GM18858 (cell line): ENCODE data around the gene STX1B.

ENCODE experiments used
- ATAC-seq: cut with Tn5 transposase; IDR thresholded peaks from one replicate; pipeline ENCODE4 v1.9.1; 2021; ENCODE audit not compliant: unreplicated experiment

STX1B gene

DNA sequence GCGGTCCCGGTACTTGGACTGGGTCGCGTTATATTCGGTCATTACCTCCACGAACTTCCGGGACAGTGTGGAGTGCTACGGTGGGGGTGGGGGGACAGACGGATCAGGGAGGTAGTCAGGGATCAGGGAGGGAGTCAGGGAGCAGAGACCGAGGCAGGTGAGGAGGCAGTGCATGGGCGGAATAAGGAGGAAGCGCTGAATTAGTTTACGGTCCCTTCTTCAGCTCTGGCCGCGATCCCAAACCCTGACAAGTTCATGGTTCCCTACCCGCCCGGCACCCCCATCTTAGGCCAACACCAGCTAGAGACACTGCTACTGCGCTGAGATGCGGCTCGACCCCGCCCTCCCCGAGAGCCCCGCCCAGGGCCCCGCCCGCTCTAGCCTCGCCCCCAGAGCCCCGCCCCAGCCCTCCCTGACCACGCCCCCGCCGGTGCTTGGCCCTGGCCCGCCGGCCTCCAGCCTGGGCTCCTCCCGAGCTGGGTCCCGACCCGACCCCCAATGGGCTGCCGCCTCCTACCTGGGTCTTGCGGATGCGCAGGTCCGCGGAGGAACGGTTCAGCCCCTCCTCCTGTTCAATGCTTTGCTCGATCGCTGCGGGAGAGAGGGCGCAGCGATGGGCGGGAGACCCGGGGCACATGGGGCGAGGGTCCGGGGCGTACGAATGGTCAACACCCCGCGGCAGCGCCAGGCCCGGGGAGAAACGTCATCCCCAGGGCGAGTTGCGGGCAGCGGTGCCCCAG is 13.3 kb downstream of the STX1B start:
- no peak for ATAC-seq

DNA sequence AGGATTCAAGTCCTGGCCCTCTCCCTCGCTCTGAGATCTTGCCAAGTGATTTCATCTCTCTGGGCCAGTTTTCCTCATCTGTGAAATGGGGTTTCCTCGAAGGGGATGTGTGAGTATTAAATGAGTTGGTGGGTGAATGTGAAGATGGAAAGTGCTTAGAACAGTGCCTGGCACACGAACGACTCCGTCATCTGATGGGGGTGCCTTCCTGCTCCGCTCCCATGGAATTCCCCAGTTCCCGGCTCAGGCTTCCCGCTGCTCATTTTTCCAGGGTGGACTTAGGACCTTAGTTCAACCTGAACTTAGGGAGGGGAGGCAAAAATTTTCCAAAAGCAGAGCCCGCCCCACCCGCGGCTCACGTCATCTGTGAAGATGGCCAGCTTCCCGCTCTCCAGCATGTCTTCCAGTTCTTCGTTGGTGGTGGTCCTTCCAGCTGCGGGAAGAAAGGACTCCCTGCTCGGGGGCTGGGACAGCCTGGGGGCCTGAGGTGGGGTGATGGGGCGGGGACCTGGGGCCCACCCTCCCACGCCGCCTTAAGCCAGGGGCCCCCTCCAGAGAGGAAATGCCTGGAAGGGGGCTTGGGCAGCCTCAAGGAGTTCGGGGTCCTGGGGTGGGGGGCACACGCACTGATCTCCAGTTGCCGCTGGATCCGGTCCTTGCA is 14.0 kb downstream of the STX1B start:
- ATAC-seq = no peak

DNA sequence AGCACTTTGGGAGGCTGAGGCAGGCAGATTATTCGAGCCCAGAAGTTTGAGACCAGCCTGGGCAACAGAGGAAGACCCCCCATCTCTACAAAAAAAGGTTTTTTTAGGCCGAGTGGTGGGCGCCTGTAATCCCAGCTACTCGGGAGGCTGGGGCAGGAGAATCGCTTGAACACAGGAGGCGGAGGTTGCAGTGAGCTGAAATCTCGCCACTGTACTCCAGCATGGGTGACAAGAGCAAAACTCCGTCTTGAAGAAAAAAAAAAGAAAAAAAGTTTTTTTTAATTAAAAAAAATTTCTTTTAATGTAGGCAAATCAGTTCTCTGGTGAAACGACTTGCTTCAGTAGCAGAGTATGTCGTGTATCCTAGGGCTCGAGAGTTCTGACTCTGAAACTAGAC is 14.5 kb downstream of the STX1B start:
- no peak for ATAC-seq

DNA sequence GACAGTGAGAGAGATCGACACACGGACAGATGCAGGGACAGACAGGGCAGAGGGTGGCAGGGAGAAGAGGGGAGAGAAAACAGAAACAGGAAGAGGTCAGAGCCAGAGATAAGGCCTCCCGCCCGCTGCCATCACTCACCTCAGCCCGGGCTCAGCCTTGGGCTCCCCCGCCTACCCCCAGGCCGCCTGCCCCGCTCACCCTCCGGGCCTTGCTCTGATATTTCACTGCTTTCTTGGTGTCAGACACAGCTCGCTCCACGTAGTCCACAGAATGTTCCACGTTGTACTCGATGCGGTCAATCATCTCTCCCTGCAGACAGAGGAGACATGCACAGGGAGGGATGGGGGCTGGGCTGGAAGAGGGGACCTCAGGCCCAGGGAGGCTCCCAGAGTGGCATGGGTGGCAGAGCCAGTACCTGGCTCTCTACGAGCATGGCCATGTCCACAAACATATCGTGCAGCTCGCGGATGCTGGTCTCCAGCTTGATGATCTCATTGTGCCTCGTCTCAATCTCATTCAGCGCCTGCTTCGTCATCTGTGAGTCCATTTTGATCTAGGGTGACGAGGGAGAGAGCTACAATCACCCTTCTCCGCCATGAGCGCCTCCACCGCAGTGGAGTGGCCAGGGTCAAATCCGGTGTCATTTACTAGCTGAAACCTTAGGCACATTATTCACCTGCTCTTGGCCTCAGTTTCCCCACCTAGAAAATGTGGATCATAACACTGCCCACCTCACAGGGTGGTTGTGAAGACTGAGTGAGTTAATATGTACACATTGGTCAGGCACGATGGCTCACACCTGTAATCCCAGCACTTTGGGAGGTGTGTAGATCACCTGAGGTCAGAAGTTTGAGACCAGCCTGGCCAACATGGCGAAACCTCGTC is 17.3 kb downstream of the STX1B start:
- no peak for ATAC-seq

DNA sequence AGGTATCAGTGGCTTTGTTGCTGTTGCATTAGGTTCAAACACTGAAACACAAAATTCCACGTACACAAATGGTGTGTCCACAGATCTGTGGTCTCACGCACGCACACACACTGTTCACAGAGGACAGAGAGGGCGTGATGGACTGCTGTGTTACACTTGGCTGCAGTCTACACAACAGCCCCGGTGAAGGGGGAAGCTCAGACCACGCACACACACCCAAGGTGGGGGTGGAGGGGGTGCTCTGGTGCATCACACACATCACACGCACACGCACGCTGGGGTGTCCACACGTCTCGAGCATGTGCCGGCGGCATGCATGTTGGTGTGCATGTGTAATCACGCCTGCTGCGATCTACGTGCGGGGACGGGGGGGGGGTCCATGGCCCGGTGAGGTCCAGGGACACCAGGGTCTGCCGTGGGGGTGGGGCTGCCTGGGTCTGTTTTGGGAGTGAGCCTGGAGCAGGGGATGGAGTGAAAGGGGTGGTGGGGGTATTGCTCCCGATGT is 18.1 kb downstream of the STX1B start:
- ATAC-seq = no peak

DNA sequence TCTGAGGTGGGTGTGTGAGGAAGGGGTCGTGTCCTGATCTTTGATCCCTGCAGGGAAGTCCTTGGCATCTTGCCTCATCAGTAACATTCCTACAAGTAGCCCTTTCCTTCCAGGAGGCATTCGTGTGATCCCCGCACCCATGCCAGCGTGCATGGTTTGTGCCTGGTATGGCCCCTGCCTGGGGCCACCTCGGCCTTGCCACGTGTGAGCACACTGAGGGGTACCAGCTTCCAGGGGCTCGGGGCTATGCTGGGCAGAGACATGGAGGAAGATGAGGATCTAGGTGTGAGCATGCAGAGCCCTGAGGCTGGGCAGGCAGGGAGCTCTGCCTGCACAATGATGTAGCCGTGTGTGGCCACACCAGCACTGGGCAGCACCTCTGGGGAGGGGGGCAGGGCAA is 19.4 kb downstream of the STX1B start:
- no peak for ATAC-seq

DNA sequence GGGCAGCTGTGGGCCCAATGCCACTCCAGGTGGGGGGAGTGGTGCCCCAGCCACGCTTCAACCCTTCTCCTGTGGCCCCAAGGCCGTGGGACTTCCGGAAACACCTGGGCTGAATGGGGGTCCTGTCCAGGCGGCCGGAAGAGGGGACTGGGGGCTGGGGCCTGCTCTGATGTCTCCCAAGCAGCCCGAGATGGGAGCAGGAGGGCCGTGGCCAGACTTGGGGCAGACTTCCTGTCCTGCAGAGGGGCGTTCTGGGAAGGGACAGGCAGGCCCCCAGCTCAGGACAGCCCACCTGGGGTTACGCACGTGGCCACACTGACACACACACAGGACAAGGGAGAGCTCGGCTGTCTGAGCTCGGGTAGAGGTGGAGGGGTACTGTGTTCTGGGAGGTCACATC is 20.3 kb downstream of the STX1B start:
- no peak for ATAC-seq

DNA sequence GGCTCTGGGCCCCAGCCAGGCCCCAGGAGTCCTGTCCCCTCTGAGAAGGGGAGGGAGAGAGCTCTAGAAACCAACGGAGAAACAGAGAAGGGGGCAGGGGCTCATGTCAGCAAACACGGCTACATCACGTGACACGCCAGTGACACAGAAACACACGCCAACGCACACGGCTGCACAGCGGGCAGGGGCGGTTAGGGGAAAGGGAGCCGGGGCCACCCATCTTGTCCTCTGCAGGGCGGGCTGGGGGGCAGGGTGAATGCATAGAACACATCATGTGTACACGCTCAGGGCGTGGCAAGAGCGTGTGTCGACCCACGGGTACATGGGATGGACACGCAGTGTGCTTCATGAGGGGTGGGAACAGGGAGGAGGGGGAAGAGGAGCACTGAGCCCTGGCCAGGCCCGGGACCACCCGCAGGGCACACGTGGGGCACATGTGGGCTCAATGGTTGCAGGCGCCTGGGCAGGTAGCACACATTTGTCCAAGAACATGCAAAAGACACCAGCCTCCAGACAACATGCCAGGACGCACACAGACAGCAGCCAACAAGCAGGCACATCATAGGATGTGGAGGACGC is 20.9 kb downstream of the STX1B start:
- ATAC-seq = no peak

DNA sequence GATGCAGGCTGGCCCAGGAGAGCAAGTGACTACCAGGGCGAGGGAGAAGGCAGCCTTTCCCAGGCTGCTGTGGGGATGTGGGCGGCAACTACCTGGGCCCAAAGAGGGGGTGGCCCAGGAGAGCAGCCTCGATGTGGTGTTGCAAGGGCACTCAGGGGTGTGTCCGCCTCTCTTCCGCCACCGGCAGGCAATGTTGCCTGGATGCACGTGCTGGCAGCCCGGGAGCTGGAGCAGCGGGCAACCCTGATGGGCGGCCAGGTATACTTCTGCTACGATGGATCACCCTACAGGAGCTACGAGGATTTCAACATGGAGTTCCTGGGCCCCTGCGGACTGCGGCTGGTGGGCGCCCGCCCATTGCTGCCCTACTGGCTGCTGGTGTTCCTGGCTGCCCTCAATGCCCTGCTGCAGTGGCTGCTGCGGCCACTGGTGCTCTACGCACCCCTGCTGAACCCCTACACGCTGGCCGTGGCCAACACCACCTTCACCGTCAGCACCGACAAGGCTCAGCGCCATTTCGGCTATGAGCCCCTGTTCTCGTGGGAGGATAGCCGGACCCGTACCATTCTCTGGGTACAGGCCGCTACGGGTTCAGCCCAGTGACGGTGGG is 22.8 kb downstream of the STX1B start:
- no peak for ATAC-seq

DNA sequence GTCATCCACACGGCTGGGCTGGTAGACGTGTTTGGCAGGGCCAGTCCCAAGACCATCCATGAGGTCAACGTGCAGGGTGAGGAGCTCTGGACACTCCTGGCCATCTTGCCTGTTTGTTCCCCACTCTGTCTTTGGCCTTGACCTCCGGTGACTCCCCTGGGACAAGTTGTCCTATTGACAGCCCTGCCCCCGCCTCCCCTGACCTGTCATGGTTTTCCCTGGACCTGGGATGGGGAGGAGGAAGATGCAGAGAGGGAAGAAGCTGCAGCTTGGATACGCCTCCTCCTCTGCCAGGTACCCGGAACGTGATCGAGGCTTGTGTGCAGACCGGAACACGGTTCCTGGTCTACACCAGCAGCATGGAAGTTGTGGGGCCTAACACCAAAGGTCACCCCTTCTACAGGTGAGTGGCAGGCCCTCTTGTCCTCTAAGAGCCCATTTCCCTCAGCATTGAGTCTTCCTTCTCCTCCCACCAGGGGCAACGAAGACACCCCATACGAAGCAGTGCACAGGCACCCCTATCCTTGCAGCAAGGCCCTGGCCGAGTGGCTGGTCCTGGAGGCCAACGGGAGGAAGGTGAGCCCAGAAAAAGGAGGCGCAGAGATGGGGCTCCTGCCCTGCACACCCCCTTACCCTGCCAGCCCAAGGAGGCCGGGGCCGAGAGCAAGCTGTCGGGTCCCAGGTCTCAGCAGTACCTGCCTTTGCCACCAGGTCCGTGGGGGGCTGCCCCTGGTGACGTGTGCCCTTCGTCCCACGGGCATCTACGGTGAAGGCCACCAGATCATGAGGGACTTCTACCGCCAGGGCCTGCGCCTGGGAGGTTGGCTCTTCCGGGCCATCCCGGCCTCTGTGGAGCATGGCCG is 24.1 kb downstream of the STX1B start:
- ATAC-seq = no peak

DNA sequence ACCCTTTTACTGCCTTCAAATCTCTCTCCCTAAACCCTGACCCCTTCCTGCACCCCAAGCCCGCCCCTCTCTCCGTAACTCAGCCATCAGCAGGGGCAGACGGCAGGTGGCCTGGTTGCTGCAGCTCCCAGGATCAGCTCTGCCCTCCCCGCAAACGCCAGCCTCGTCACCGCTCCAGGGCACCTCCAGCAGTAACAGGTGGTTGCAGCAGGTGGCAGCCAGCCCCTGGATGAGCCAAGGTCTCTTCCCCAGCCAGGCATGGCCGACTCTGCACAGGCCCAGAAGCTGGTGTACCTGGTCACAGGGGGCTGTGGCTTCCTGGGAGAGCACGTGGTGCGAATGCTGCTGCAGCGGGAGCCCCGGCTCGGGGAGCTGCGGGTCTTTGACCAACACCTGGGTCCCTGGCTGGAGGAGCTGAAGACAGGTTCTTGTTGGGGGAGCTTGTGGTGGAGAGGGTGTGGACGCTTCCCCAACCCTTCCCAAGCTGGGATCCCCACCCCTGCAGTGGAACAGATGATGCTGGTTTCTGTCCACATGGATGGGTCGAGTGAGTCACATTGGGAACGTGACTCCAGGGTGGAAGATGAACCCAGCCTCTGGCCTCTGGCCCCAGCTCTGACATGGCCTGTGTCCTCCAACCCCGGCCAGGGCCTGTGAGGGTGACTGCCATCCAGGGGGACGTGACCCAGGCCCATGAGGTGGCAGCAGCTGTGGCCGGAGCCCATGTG is 24.9 kb downstream of the STX1B start:
- no peak for ATAC-seq

DNA sequence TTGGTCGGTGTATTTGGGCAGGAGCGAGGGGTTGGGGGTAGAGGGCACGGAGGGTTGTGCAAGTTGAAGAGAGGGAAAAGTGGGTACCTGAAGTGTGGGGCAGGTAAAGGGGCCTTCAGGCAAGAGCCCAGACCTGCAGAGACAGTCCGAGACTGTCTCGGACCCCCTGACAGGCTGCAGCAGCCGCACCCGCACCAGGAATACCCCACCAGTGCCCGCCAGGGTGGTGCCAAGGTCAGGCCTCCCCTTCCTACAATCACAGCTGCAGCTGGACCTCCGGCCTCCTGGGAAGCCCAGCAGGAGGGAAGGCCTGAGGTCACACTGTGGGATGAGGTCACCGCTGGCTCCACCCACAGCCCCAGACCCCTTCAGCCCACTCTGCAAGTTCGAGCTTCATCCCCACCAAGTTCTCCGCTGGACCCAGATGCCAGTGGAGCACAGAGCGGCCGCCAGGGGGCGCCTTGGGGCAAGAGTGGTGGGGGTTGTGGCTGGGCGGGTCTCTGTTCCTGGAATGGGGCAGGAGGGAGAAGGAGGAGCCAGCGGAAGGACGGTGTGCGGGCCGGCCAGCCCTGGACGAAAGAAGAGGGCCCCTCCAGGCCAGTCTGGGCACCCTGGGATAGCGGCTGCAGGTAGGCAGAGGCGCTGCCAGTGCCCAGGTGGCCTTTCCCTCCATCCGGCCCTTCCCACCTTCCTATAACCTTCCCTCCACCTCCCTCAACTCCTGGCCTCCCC is 25.6 kb downstream of the STX1B start, which contains the start of gene HSD3B7:
Gene HSD3B7, plus strand, starts transcription at position 539 of the 732 bp plus-strand sequence. CDS start 452 bp downstream, outside the sequence.
- no peak for ATAC-seq

DNA sequence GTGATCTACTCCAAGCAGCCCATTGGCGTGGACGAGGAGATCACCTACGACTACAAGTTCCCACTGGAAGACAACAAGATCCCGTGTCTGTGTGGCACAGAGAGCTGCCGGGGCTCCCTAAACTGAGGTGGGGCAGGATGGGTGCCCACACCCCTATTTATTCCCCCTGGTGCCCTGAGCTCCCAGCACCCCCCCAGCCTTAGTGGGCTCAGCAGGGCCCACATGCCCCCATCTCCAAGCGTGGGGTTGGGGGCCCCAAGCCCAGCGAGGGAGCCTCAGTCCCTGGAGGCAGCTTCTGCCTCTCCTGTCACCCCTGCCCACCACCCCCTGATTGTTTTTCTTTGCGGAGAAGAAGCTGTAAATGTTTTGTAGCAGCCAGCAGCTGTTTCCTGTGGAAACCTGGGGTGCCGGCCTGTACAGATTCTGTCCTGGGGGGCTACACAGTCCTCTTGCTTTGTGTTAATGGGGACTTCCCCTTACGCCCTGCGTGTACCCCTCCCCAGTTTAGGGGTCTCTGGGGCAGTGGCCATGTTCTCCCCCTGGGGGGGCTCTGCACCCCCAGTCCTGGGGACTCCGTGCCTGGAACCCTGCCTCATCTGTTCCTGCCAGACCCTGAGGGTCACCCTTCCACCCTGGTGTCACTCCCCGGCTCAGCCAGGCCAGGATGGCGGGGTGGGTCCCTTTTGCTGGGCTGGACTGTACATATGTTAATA is 26.4 kb downstream of the STX1B start:
- ATAC-seq = no peak

DNA sequence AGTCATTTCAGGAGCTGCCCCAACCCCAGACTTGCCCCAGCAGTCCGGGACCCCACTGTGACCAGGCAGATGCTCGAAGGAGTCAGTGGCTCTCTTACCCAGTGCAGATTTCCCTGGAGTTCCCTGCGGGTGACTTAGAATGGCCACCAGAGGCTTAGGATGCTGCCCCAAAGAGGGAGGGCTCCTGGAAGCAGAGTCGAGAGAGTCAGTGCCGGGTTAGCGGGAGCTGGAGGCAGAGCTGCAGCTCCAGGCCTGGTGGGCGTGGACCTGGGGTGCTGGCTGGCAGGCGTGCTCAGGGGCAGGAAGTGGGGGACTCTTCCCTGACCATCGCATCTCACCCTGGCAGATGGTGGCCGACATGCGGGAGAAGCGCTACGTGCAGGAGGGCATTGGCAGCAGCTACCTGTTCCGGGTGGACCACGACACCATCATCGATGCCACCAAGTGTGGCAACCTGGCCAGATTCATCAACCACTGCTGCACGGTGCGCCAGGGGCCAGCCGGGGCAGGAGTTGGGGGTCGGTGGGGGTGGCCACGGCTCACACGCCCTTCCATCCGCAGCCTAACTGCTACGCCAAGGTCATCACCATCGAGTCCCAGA is 27.0 kb downstream of the STX1B start:
- no peak for ATAC-seq

DNA sequence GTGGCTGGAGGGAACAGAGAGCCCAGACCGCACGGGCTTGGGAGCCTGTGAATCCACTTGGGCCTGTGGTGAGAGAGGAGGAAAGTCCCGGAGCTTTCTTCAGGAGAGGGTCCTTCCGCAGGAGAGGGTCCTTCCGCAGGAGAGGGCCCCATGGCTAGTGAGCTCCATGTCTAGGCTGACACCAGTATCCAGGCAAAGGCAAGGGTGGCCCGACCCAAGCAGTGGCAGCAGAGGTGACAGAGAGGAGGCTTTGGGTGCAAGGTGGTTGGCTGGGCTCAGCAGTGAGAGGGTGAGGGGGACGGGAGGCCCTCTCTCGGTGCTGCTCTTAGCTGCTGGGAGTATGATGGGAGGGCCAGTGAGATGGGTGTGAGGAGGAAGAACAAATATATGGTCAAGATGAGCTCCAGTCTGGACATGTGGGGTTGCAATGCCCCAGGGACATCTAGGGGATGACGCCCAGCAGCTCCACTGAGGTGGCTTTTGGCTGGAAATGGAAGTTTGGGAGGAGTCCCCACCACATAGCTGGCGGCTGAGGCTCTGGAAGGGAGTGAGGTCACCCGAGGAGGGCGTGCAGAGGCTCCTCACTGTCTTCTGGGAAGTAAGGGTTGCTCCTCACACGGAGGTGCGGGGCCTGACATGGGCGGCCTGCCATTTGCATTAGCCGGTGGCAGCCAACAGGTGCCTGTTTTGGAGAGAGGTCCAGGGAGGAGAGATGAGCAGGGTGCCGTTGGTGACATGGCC is 27.7 kb downstream of the STX1B start:
- ATAC-seq = no peak

DNA sequence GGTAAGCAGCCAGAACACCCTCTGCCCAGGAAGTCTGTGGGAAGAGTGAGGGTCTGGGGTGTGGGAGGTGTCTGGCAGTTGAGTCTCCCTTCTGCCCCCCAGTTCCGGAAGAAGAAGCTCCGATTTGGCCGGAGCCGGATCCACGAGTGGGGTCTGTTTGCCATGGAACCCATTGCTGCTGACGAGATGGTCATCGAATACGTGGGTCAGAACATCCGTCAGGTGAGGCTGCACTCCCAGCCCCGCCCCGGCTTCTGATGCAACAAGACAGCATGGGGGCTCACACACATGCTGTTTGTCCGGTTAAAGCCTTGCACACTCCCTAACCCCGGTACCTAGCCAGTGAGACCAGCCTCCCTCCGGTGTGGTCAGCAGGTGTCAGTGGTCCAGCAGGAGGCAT is 29.5 kb downstream of the STX1B start:
- no peak for ATAC-seq

DNA sequence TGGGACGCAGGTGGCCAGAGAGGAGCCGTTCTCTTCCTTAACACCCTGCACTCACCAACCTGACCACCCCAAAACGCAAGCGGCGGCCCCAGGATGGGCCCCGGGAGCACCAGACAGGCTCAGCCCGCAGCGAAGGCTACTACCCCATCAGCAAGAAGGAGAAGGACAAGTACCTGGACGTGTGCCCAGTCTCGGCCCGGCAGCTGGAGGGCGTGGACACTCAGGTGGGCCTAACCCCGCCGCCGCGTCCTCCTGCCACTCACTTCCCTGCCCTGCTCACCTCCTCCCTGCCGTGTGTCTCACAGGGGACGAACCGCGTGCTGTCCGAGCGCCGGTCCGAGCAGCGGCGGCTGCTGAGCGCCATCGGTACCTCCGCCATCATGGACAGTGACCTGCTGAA is 30.0 kb downstream of the STX1B start:
- ATAC-seq = no peak
